Endothelial cell (in vitro differentiated cells): ENCODE measurements around the gene CDH23. TPM values are rescaled to one million over a fixed set of nuclear protein-coding genes. Genes with fewer than 3 reads are reported as not detected.

Experiments used
- DNase-seq: peaks from one replicate; pipeline ENCODE4 v3.0.0; 2021; ENCODE audit warnings: low spot score
- H3K27ac Mint-ChIP-seq: one replicate; pipeline ENCODE4 v1.8.0; 2021; ENCODE audit warnings: mixed read lengths, inconsistent platforms; ENCODE audit not compliant: unreplicated experiment
- H3K27me3 Mint-ChIP-seq: one replicate; pipeline ENCODE4 v1.8.0; 2021; ENCODE audit warnings: mild to moderate bottlenecking, moderate library complexity, mixed read lengths, inconsistent platforms; ENCODE audit not compliant: unreplicated experiment
- H3K36me3 Mint-ChIP-seq: one replicate; pipeline ENCODE4 v1.8.0; 2021; ENCODE audit warnings: mild to moderate bottlenecking, low read depth, mixed read lengths, inconsistent platforms; ENCODE audit not compliant: unreplicated experiment
- H3K4me1 Mint-ChIP-seq: one replicate; pipeline ENCODE4 v1.8.0; 2021; ENCODE audit warnings: mild to moderate bottlenecking, mixed read lengths, inconsistent platforms; ENCODE audit not compliant: unreplicated experiment
- H3K4me3 Mint-ChIP-seq: one replicate; pipeline ENCODE4 v1.8.0; 2021; ENCODE audit warnings: mild to moderate bottlenecking, mixed read lengths, inconsistent platforms; ENCODE audit not compliant: unreplicated experiment
- H3K9me3 Mint-ChIP-seq: one replicate; pipeline ENCODE4 v1.8.0; 2021; ENCODE audit warnings: mixed read lengths, inconsistent platforms; ENCODE audit not compliant: unreplicated experiment
- total RNA-seq: library from RNA; stranded (reverse); fragmentation: NEBNext Ultra II Directional; extraction: Animal tissue kit (Norgen Biotek cat#: 25700); gene quantifications from one replicate; pipeline ENCODE4 v1.2.1, GENCODE V29; 2021; ENCODE audit not compliant: unreplicated experiment
- TF ChIP-seq, protein P1 (sequence below): fragments of 200-600 bp; sonication (generic); IDR thresholded peaks from one replicate; pipeline ENCODE4 v1.5.0; 2021; ENCODE audit warnings: antibody characterized with exemption; ENCODE audit not compliant: unreplicated experiment

Gene CDH23
- total RNA-seq, 1 donor from 2014 or later, result 0.54 TPM

DNA sequence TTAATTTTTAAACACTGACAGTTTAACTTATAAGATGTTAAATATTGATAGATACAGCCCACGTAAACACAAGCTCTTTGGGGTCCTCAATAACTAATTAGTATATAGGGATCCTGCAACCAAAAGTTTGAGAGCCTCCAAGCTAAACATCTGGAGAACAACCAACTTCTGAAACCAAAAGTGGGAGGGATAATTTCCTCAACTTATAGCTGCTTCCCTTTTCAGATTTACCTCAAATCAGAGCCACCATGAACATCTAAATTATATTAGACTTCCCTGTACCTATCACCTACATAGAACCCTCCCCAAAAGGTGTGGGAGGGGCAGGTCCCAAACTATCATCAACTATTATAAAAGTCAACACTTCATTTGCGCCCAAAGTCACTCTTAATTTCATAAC, 445.7 kb downstream of the CDH23 start:
- Mint-ChIP-seq H3K9me3 (no peaks in the 10 kb centered on the region), H3K4me3 (no peak overlapping the region), H3K4me1 (peaks cover 18% of the 10 kb centered on the region), H3K27me3 (peaks cover 1% of the 10 kb centered on the region), H3K36me3 (peaks cover 12% of the 10 kb centered on the region), H3K27ac (no peak overlapping the region)
- TF ChIP-seq, protein P1, sequence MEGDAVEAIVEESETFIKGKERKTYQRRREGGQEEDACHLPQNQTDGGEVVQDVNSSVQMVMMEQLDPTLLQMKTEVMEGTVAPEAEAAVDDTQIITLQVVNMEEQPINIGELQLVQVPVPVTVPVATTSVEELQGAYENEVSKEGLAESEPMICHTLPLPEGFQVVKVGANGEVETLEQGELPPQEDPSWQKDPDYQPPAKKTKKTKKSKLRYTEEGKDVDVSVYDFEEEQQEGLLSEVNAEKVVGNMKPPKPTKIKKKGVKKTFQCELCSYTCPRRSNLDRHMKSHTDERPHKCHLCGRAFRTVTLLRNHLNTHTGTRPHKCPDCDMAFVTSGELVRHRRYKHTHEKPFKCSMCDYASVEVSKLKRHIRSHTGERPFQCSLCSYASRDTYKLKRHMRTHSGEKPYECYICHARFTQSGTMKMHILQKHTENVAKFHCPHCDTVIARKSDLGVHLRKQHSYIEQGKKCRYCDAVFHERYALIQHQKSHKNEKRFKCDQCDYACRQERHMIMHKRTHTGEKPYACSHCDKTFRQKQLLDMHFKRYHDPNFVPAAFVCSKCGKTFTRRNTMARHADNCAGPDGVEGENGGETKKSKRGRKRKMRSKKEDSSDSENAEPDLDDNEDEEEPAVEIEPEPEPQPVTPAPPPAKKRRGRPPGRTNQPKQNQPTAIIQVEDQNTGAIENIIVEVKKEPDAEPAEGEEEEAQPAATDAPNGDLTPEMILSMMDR, result no peak
- no peak for DNase-seq

GRCh38 chr10:71842856-71843686, 446.4 kb downstream of the CDH23 start:
- peaks cover 7% of the 10 kb centered on the region for H3K36me3 Mint-ChIP-seq

DNA sequence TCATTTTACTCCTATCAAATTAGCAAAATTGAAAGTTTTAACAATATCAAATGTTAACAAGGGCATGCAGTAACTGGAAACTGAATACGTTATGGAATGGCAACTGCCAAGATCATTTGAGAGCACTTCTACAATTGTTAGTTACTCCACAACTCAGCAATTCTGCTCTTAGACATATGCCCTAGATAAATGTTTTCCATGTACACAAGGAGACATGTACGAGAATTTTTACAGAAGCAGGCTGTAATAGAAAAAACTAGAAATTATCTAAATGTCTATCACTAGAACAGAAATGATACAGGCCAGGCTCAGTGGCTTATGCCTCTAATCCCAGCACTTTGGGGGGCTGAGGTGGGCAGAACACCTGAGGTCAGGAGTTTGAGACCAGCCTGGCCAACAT, 447.4 kb downstream of the CDH23 start:
- Mint-ChIP-seq H3K36me3 (peaks cover 4% of the 10 kb centered on the region), H3K9me3 (no peaks in the 10 kb centered on the region), H3K4me1 (peaks cover 20% of the 10 kb centered on the region), H3K27ac (no peak overlapping the region), H3K4me3 (no peak overlapping the region), H3K27me3 (peaks cover 1% of the 10 kb centered on the region)
- TF ChIP-seq, protein P1, result no peak
- no peak for DNase-seq

More at GRCh38 chr10:71842856-71843686, 446.4 kb downstream of the CDH23 start:
- DNase-seq, result no peak
- Mint-ChIP-seq H3K27me3 (peaks cover 1% of the 10 kb centered on the region), H3K4me3 (no peak overlapping the region), H3K9me3 (no peaks in the 10 kb centered on the region), H3K4me1 (peaks cover 15% of the 10 kb centered on the region), H3K27ac (no peak overlapping the region)
- TF ChIP-seq, protein P1, result no peak

DNA sequence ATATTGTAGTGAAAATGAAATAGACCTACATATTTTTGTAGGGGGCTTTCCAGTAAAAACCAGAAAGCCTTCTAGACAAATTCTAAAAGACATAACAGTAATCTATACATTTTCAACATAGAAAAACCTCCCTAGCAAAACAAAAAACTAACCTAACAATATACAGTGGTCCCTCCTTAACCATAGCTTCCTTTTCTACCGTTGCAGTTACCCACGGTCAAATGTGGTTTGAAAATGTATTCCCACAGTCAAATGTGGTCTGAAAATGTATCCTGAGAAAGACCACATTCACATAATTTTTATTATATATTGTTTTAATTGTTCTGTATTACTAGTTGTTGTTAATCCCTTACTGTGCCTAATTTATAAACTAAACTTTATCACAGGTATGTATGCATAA, 448.0 kb downstream of the CDH23 start:
- TF ChIP-seq, protein P1, result no peak
- no peaks in the 10 kb centered on the region for H3K9me3 Mint-ChIP-seq
- no peak for DNase-seq
- H3K4me1 Mint-ChIP-seq, result peaks cover 23% of the 10 kb centered on the region
- peaks cover 1% of the 10 kb centered on the region for H3K27me3 Mint-ChIP-seq
- no peak overlapping the region for H3K27ac Mint-ChIP-seq
- H3K4me3 Mint-ChIP-seq, result no peak overlapping the region
- H3K36me3 Mint-ChIP-seq, result peaks cover 4% of the 10 kb centered on the region
